ENCODE data around the gene CALM1. TPM values are rescaled to one million over a fixed set of nuclear protein-coding genes. Genes with fewer than 3 reads are reported as not detected.

Gene CALM1
- total and polyA plus RNA-seq, 3 donors from 2014 or later, result 379 to 526 (median 428) TPM

DNA sequence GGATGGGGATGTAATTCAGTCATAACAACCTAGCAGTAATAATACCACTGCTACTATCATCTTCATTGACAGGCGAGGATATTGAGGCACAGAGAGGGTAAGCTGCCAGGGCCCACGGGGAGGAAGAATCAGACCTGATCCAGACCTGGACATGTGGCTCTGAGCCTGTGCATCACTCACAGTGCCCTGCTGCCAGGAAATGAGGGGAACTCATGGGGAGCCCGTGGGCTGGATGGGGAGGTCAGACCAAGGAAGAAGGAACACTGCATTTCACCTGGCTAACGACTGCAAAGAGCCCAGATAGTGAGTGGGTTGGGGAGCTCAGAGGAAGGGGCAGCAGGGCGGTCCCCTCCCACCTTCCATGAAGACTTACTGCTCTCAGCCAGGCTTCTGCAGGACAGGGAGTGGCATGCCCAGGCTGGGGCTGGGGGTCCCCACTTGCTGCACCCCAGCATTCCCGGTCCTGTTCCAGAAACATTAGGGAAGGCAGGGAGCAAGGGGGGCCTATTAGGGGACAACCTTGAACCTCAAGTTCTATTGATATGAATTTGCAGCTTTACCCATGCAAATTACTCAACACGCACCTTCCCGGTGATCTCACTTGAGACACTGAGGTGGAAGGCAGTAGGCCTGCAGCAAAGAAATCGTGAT is 37.7 kb downstream of the CALM1 start:
- Histone ChIP-seq H3K9me3 (no peaks in the 10 kb centered on the region), H3K27ac (no peak overlapping the region), H3K27me3 (no peaks in the 10 kb centered on the region), H3K36me3 (ENCODE audit: low read depth, missing control alignments) (no peaks in the 10 kb centered on the region), H3K4me1 (peaks cover under 1% of the 10 kb centered on the region), H3K4me3 (no peak overlapping the region)
- TF ChIP-seq POLR2A (IDR thresholded peaks at IDR 0.05) (no peak), CTCF (IDR thresholded peaks at IDR 0.05) (no peak)
- WGBS, 2 donors, result 90% methylated on average over 9 of the region's 9 CpGs
- intact Hi-C loops (cut with DNase I; ENCODE audit: low total_unique reads), result no loop called here
- DNase-seq, result no peak

DNA sequence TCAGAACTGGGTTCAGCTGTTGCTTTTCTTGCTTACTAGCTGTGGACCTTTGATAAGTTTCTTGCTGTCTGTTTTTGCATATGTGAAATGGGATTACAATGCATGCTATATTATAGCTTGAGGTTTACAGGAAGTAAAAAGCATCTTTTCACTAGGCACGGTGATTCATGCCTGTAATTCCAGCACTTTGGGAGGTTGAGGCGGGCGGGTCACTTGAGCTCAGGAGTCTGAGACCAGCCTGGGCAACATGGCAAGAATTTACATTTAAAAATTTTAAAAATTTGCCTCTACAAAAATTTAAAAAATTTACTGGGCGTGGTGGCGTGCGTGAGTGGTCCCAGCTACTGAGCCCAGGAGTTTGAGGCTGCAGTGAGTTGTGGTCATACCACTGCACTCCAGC is 42.0 kb downstream of the CALM1 start:
- H3K4me3 ChIP-seq, result no peak overlapping the region
- no peak overlapping the region for H3K27ac ChIP-seq
- no peaks in the 10 kb centered on the region for H3K36me3 ChIP-seq (ENCODE audit: low read depth, missing control alignments)
- WGBS, 2 donors, result 96% methylated on average over 6 of the region's 6 CpGs
- intact Hi-C loops (cut with DNase I; ENCODE audit: low total_unique reads), result no loop called here
- H3K4me1 ChIP-seq, result peaks cover 8% of the 10 kb centered on the region
- TF ChIP-seq CTCF (IDR thresholded peaks at IDR 0.05), result no peak
- TF ChIP-seq POLR2A (IDR thresholded peaks at IDR 0.05), result no peak
- no peaks in the 10 kb centered on the region for H3K9me3 ChIP-seq
- no peak for DNase-seq
- no peaks in the 10 kb centered on the region for H3K27me3 ChIP-seq

DNA sequence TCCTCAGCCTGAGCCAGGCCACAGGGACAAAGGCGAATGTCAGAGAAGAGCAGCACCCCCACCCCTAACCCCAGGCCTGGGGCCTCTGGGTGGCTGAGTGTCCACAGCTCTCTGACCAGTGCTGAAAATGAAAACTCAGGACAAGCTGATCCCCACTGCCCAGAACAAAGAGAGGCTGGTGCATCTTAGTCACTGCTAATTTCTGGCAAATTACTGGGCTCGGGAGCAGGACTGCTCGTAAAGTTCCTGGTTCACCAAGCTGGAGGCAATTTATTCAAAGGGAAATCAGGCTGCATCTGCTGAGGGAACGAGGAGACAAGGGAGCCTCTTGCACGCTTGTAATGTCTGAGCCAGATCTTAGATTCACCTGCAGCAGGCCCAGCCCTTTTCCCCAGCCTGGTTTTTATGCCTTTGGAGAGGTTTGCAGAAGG is 43.2 kb downstream of the CALM1 start:
- intact Hi-C loops (cut with DNase I; ENCODE audit: low total_unique reads), result no loop called here
- H3K9me3 ChIP-seq, result no peaks in the 10 kb centered on the region
- H3K27ac ChIP-seq, result no peak overlapping the region
- peaks cover 8% of the 10 kb centered on the region for H3K4me1 ChIP-seq
- H3K36me3 ChIP-seq (ENCODE audit: low read depth, missing control alignments), result no peaks in the 10 kb centered on the region
- WGBS, 2 donors, result 32 to 41% methylated on average over 4 to 5 of the region's 5 CpGs
- no peaks in the 10 kb centered on the region for H3K27me3 ChIP-seq
- no peak overlapping the region for H3K4me3 ChIP-seq
- no peak for DNase-seq
- TF ChIP-seq CTCF (IDR thresholded peaks at IDR 0.05) (no peak), POLR2A (IDR thresholded peaks at IDR 0.05) (no peak)

DNA sequence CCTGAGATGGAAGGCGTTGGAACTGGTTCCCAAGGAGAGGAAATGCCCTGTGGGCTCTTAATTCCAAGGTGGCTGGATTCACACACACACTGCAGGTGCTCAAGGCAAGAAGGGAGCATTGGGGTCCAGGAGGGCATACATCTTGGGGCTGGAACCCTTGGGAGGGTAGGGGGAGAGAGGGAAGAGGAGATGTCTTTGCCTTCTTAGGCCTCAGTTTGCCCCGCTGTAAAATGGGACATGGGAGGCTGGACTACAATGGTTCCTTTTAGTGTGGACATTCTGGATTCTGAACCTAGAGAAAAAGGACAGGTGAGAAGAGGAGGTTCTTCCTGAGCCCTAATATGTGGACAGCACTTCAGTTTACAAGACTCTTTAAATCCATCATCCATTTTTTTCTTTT is 43.8 kb downstream of the CALM1 start:
- 76 to 84% methylated on average over 2 of the region's 2 CpGs for WGBS, 2 donors
- intact Hi-C loops (cut with DNase I; ENCODE audit: low total_unique reads), result no loop called here

More for the DNA sequence above, 43.8 kb downstream of the CALM1 start:
- Histone ChIP-seq H3K27ac (no peak overlapping the region), H3K9me3 (no peaks in the 10 kb centered on the region), H3K36me3 (ENCODE audit: low read depth, missing control alignments) (no peaks in the 10 kb centered on the region), H3K27me3 (no peaks in the 10 kb centered on the region), H3K4me1 (peaks cover 8% of the 10 kb centered on the region), H3K4me3 (no peak overlapping the region)
- no peak for DNase-seq
- TF ChIP-seq CTCF (IDR thresholded peaks at IDR 0.05) (no peak), POLR2A (IDR thresholded peaks at IDR 0.05) (no peak)

Data from testis (tissue), 3 donors.